GM12801 (cell line): ENCODE results near the gene SMKR1.

ENCODE experiments used
- CTCF ChIP-seq: IDR thresholded peaks from one replicate; pipeline ENCODE4 v1.5.1; 2011; ENCODE audit warnings: control low read depth; ENCODE audit not compliant: insufficient read length; ENCODE audit errors: extremely low read depth

The SMKR1 gene

GRCh38 chr7:129494041-129494440 is 8.3 kb upstream of the SMKR1 start:
- no peak for TF ChIP-seq CTCF

- TF ChIP-seq CTCF, result no peak
These were observed 6.3 kb upstream of the SMKR1 start for GRCh38 chr7:129495987-129496386.

DNA sequence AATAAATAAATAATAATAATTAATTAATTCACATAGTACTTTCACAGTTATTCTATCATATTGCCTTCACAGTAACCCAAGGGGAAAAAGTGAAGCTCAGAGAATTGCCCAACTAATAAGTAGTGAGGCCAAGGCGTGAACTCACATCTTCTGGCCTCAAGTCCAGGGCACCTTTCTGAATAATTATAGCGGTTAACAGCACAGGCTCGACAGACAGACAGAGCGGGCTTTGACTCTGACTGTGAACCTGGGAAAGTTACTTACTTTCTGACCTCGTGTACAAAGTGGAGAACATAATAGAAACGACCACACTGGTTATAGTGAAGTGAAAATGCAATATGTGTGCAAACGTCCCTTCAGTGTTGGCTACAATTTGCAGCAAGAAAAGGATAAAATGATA is 5.7 kb upstream of the SMKR1 start:
- no peak for TF ChIP-seq CTCF

- TF ChIP-seq CTCF, result no peak
These were observed 5.2 kb upstream of the SMKR1 start for GRCh38 chr7:129497156-129497555.

- no peak for TF ChIP-seq CTCF
These were observed 4.3 kb upstream of the SMKR1 start for GRCh38 chr7:129498021-129498420.

DNA sequence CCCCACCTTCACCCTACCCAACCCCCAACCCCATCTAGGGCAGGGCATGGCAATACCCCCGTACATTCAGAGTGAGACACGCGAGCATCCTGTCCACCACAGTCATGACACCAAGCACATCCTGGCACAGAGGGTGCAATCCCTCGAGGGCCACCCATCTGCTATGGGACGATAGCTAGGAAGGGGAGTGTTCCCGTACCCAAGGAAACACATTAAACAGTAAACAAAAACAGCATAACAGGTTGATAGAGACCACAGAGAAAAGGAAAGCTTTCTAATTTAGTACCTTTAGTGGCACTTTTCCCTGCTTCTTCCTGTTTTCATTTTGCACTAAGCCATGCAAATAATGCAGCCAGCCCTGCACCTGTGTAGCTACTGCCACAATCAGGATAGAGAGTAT is 2.3 kb upstream of the SMKR1 start:
- TF ChIP-seq CTCF, result no peak

DNA sequence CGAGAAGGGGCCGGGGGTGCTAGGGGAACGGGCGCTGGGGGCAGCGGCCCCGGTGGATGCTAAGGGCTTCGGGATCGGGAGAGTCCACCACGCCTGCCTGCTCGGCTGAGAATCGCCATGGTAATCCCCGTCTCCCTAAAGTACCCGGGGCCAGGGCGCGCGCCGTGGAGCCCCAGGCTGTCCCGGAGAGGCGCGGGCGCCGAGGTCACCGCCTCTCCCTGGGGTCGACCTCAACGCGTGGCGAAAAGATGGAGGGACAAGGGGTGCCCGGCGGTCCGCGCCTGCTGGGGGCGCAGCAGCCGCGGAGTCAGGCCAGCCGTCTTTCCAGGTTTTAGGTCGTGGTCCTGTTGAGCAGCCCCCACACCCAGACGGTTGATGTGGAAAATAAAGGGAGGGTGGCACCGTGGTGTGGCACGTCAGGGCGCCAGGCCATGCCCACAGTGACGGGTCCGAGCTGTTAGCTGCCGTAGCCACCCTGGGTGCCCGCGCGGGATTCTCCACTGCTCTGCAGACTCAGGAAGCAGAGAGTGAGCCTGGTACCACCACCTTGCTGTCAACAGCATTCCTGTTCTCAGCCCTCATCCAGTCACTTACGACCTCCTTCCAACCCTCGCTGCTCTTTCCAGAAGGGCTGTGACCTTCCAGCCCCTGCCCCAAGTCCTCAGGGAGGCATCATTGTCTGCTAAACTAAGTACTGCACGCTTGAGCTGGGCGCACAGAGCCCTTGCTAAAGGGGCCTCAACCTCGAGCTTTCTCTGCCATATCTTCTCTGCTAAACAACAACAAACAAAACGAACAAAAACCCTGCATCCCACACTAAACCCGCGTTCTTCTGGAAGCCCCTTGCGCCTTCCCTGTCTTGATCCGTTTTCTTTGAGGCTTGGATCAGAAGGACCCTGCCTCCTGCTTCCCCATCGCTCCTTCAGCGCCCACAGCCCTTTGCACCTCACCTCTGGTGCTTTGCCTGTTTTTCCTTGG is 666 bp downstream of the SMKR1 start:
- no peak for TF ChIP-seq CTCF
